NT2/D1 (cell line): ENCODE data around the gene LARGE1.

Source experiments
- DNase-seq: peaks from one replicate; pipeline ENCODE4 v3.0.0-alpha.2; 2011; ENCODE audit warnings: low read depth, low spot score
- H3K27me3 ChIP-seq: 2 replicates; pipeline ENCODE4 v1.6.0; 2011; ENCODE audit warnings: mild to moderate bottlenecking; ENCODE audit not compliant: insufficient read length, insufficient read depth
- H3K36me3 ChIP-seq: 2 replicates; pipeline ENCODE4 v1.6.1; 2011; ENCODE audit warnings: mild to moderate bottlenecking, low read length, mixed read lengths; ENCODE audit not compliant: insufficient read depth, insufficient read length
- H3K4me1 ChIP-seq: 2 replicates; pipeline ENCODE4 v1.5.1; 2011; ENCODE audit not compliant: insufficient read depth, insufficient read length
- H3K4me3 ChIP-seq: 2 replicates; pipeline ENCODE4 v1.5.1; 2011; ENCODE audit warnings: low read depth; ENCODE audit not compliant: insufficient read length
- H3K9ac ChIP-seq: 2 replicates; pipeline ENCODE4 v1.6.0; 2011; ENCODE audit warnings: low read depth; ENCODE audit not compliant: insufficient read length
- H3K9me3 ChIP-seq: 2 replicates; pipeline ENCODE4 v1.5.1; 2011; ENCODE audit warnings: mild to moderate bottlenecking, low read length; ENCODE audit not compliant: insufficient read depth
- SUZ12 ChIP-seq: IDR thresholded peaks from 2 replicates; pipeline ENCODE4 v1.6.1; 2011; ENCODE audit not compliant: insufficient read length, insufficient read depth; ENCODE audit errors: extremely low read depth
- YY1 ChIP-seq: IDR thresholded peaks from 2 replicates; pipeline ENCODE4 v1.6.1; 2011; ENCODE audit not compliant: insufficient read length, insufficient read depth
- ZNF274 ChIP-seq: IDR thresholded peaks from 2 replicates; pipeline ENCODE4 v1.6.1; 2011; ENCODE audit warnings: mild to moderate bottlenecking, low read depth, low read length

The LARGE1 gene

DNA sequence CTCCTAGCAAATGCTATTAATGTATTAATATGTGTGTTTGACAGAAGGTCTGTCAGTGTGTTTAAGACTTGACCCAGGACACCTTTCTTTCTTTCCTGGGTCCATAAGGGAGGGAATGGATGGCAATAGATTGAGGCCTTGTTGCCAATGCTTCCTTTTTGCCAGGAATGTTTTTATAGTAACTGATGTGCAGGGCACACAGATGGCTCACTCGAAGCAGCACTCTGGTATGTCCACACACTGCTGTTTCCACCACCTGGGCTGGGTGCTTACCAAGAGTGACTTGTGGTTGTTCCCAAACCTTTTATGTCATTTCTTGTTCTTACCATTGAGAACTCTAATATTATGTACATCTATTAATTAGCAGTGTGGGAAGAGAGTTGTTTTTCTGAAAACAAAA lies 465.2 kb downstream of the LARGE1 start:
- DNase-seq, result no peak
- no peak overlapping the region for H3K4me3 ChIP-seq
- H3K36me3 ChIP-seq, result no peaks in the 10 kb centered on the region
- TF ChIP-seq SUZ12, result no peak
- TF ChIP-seq ZNF274, result no peak
- TF ChIP-seq YY1, result no peak
- no peak overlapping the region for H3K9ac ChIP-seq
- no peaks in the 10 kb centered on the region for H3K9me3 ChIP-seq
- H3K4me1 ChIP-seq, result peaks cover 1% of the 10 kb centered on the region
- no peaks in the 10 kb centered on the region for H3K27me3 ChIP-seq

DNA sequence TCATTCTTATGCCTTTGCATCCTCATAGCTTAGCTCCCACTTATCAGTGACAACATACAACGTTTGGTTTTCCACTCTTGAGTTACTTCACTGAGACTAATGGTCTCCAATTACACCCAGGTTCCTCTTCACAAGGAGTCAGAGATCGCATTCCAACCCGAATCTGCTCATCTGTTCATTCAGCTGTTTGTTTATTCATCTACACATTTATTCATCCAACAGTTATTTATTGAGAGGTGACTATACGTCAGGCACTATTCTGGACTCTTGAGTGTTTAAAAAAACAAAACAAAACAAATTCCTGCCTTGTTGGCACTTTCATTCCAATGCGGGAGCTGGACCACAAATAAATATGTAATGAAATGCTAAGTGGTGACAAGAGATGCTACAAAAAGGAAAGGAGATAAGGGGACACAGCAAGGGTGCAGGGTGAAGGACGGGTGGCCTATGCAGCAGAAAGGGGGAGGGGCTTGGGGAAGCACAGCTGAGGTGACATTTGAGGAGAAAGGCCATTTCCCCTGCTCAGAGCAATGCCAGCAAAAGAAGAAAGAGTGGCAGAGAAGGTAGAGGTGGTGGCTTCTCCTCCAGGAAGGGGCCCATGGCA lies 468.3 kb downstream of the LARGE1 start:
- H3K9ac ChIP-seq, result no peak overlapping the region
- no peaks in the 10 kb centered on the region for H3K27me3 ChIP-seq
- H3K4me3 ChIP-seq, result no peak overlapping the region
- H3K9me3 ChIP-seq, result no peaks in the 10 kb centered on the region
- H3K36me3 ChIP-seq, result no peaks in the 10 kb centered on the region
- peaks cover 1% of the 10 kb centered on the region for H3K4me1 ChIP-seq
- no peak for TF ChIP-seq YY1
- TF ChIP-seq SUZ12, result no peak
- TF ChIP-seq ZNF274, result no peak
- no peak for DNase-seq

DNA sequence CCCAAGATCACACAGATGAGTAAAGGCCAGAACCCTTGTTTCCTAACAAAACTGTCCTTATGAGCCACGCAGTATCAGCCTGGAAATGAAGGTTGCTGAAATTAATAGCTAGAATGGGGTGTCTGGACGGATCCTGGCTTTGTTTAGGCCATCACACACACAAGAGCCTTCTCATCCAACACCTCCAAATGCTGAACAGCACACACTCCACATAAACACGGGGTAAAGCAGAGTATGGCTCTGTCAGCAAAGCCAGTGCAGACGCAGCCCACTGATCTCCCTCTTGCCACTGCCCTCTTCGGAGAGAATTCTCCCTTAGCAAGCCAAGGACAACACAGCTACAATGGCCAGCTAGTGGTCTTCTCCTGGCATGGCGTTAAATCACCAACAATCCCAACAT lies 469.5 kb downstream of the LARGE1 start:
- TF ChIP-seq ZNF274, result no peak
- Histone ChIP-seq H3K4me1 (peaks cover 1% of the 10 kb centered on the region), H3K4me3 (no peak overlapping the region), H3K27me3 (no peaks in the 10 kb centered on the region), H3K36me3 (no peaks in the 10 kb centered on the region), H3K9me3 (no peaks in the 10 kb centered on the region), H3K9ac (no peak overlapping the region)
- DNase-seq, result no peak

DNA sequence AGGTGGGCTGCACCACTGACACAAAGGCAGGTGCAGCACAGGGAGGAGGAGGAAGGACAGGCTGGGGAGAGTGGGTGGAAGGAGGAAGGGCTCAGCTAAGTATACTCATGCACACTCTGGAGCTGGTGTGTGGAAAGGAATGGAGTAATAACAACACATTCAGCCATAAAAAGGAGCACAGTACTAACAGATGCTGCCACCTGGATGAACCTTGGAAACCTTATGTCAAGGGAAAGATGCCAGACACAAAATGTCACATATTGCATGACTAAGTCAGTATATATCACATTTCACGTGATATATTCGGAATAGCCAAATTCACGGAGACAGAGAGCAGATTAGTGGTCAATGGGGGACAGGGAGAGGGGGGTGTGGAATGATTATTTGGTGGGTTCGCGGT lies 472.5 kb downstream of the LARGE1 start:
- no peaks in the 10 kb centered on the region for H3K9me3 ChIP-seq
- H3K4me1 ChIP-seq, result no peaks in the 10 kb centered on the region
- H3K27me3 ChIP-seq, result no peaks in the 10 kb centered on the region
- TF ChIP-seq ZNF274 (no peak), SUZ12 (no peak), YY1 (no peak)
- H3K36me3 ChIP-seq, result no peaks in the 10 kb centered on the region
- no peak for DNase-seq
- no peak overlapping the region for H3K9ac ChIP-seq
- H3K4me3 ChIP-seq, result no peak overlapping the region

DNA sequence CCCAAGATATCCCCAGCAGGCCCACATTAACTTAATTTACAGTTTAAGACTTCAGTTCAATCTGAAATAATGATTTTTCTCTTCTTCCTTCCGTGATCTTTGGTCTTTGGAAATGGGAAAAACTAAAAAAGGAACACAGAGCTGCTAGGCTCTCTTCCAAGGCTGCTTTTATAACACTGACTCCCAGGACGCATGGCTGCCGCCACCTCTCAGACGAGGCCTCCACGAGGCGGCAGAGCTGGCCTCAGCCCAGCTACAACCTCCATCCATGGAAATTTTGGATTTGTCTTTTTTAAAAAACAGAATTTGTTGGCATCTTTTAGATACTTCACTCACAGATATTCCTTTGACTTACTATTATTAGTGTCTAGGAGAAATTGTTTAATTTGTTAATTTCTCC lies 476.6 kb downstream of the LARGE1 start:
- Histone ChIP-seq H3K9ac (no peak overlapping the region), H3K36me3 (no peaks in the 10 kb centered on the region), H3K27me3 (no peaks in the 10 kb centered on the region), H3K4me3 (no peak overlapping the region), H3K4me1 (no peaks in the 10 kb centered on the region), H3K9me3 (no peaks in the 10 kb centered on the region)
- TF ChIP-seq SUZ12 (no peak), YY1 (no peak), ZNF274 (no peak)
- no peak for DNase-seq

DNA sequence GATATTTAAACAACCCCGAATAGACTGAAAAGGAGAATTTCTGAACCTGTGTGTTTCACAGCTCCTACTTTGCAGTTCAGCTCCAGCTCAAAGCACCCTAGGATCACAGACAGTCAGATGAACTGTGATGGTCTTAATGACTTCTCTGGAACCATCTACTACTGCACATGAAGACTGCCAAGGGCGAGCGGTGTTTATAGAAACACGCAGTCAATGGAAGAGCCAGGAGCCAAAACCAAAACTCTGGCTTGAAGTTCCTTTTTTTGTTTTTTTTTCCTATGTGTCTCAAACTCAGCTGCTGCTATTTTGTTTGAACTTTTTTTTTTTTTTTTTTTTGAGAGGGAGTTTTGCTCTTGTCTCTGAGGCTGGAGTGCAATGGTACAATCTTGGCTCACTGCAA lies 479.5 kb downstream of the LARGE1 start:
- Histone ChIP-seq H3K4me3 (no peak overlapping the region), H3K4me1 (no peaks in the 10 kb centered on the region), H3K27me3 (no peaks in the 10 kb centered on the region), H3K36me3 (no peaks in the 10 kb centered on the region), H3K9ac (no peak overlapping the region), H3K9me3 (no peaks in the 10 kb centered on the region)
- TF ChIP-seq SUZ12 (no peak), ZNF274 (no peak), YY1 (no peak)
- no peak for DNase-seq

DNA sequence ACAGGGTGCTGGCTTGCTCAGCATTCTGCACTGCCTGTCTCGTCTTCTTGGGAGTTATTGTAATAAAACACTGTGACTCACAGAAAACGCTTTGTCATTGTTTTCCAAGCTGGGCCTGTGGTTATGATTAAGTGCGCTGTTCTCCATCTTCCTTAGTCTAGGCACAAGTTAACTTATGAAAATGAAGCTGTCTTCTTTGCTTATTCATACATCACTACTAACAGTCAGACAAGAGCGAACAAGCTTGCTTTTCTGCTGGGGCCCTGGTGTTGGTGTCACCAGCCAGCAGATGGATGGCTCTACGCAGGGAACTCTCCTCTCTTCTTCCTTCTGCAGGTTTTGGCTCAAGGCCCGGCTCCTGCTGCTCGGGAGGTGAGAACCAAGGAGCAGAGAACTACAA lies 482.0 kb downstream of the LARGE1 start:
- TF ChIP-seq YY1 (no peak), SUZ12 (no peak), ZNF274 (no peak)
- no peaks in the 10 kb centered on the region for H3K4me1 ChIP-seq
- no peaks in the 10 kb centered on the region for H3K27me3 ChIP-seq
- H3K36me3 ChIP-seq, result no peaks in the 10 kb centered on the region
- no peaks in the 10 kb centered on the region for H3K9me3 ChIP-seq
- H3K9ac ChIP-seq, result no peak overlapping the region
- no peak for DNase-seq
- no peak overlapping the region for H3K4me3 ChIP-seq
